Epithelial cell of esophagus (primary cell): ENCODE measurements around the gene FSTL4.

Source experiments
- DNase-seq: peaks from one replicate; pipeline ENCODE4 v3.0.0; 2010; ENCODE audit warnings: low read depth
- H3K4me3 ChIP-seq: 2 replicates; pipeline ENCODE4 v1.5.1; 2011; ENCODE audit warnings: mild to moderate bottlenecking, low read length, control low read depth
- CTCF ChIP-seq: IDR thresholded peaks from 2 replicates; pipeline ENCODE4 v1.5.1; 2011; ENCODE audit warnings: low read depth, mild to moderate bottlenecking, low read length, control low read depth, inconsistent platforms; ENCODE audit not compliant: insufficient read depth; ENCODE audit errors: missing control alignments

Gene FSTL4

GRCh38 chr5:133269691-133270090 lies 342.6 kb downstream of the FSTL4 start:
- no peak overlapping the region for H3K4me3 ChIP-seq
- TF ChIP-seq CTCF: no peak
- no peak for DNase-seq

- TF ChIP-seq CTCF: no peak
- no peak overlapping the region for H3K4me3 ChIP-seq
- no peak for DNase-seq
Measured at GRCh38 chr5:133267601-133268000, 344.7 kb downstream of the FSTL4 start.

- DNase-seq: no peak
- no peak overlapping the region for H3K4me3 ChIP-seq
- TF ChIP-seq CTCF: no peak
Measured at GRCh38 chr5:133266966-133267365, 345.4 kb downstream of the FSTL4 start.

- H3K4me3 ChIP-seq: no peak overlapping the region
- TF ChIP-seq CTCF: no peak
- no peak for DNase-seq
Measured at GRCh38 chr5:133266527-133266878, 345.8 kb downstream of the FSTL4 start.

GRCh38 chr5:133265720-133266526 lies 346.4 kb downstream of the FSTL4 start:
- no peak for DNase-seq
- TF ChIP-seq CTCF: no peak
- H3K4me3 ChIP-seq: no peak overlapping the region

GRCh38 chr5:133265257-133265656 lies 347.1 kb downstream of the FSTL4 start:
- no peak for DNase-seq
- TF ChIP-seq CTCF: no peak
- no peak overlapping the region for H3K4me3 ChIP-seq

GRCh38 chr5:133262690-133263089 lies 349.7 kb downstream of the FSTL4 start:
- no peak for TF ChIP-seq CTCF
- DNase-seq: no peak
- H3K4me3 ChIP-seq: no peak overlapping the region
